HG03469 (cell line): ENCODE measurements around the gene PPP1R8.
"Not testable (repeated sequence)": the region's sequence is repeated elsewhere in the genome, so short reads cannot be mapped to it uniquely, and the experiment has no call there.

Experiments used
- ATAC-seq: cut with Tn5 transposase; IDR thresholded peaks from one replicate; pipeline ENCODE4 v1.9.1; 2021; ENCODE audit warnings: mild to moderate bottlenecking, moderate library complexity, moderate number of reproducible peaks; ENCODE audit not compliant: unreplicated experiment

The PPP1R8 gene

GRCh38 chr1:27830621-27831440 is at the start of gene PPP1R8:
Gene PPP1R8 (plus strand): TSS chr1:27830782. CDS start chr1:27830836, 54 bp downstream.
- ATAC-seq = peak; percentile 89

DNA sequence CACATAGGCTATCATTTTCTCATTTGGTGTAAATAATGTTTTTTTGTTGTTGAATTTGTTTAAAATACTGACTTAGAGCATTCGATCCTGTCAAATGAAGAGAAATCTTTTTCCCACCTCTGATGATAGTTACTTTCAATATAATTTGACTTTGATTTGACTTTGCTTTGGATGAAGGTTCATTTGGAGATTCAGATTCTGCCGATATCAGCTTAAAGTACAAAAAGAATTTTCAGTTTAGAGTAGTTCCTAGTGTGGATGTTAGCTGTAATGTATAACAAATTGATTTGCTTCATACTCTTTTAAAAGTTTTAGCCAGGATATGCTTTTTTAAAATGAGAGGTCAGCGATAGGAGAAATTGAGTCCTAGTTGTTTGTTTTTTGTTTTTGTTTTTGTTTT is 47.6 kb upstream of the PPP1R8 start:
- ATAC-seq = no peak

DNA sequence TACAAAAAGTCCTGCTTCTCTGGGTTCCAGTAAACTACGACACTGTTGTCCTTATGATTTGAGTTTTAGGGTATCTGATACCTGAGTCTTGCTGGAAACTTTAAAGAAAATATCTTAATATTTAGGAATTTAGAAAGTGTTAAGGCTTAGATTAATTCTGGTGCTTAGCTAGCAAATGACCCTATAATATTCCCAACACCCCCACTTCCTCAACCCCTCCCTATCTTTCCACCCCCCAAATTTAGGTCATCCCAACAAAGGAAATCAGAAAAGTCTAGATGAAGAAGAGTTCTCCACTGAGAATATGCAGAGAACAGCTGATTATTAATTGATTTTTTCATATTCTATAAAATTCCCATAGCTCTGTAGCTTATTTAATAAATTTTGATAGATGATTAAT is 45.9 kb upstream of the PPP1R8 start:
- ATAC-seq = no peak

- no peak for ATAC-seq
Observed at GRCh38 chr1:27785781-27786455, 44.7 kb upstream of the PPP1R8 start.

GRCh38 chr1:27787895-27788294 is 42.7 kb upstream of the PPP1R8 start:
- ATAC-seq = no peak

GRCh38 chr1:27789540-27790041 is 41.0 kb upstream of the PPP1R8 start:
- no peak for ATAC-seq

DNA sequence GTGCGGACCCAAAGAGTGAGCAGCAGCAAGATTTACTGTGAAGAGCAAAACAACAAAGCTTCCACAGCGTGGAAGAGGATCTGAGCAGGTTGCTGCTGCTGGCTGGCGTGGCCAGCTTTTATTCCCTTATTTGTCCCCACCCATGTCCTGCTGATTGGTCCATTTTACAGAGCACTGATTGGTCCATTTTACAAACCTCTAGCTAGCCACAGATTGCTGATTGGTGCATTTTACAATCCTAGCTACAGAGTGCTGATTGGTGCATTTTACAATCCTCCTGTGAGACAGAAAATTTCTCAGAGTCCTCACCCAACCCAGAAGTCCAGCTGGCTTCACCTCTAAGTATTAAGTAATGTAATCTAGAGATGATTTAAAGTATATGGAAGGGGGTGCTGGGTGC is 40.3 kb upstream of the PPP1R8 start:
- ATAC-seq = not testable (repeated sequence)

GRCh38 chr1:27795601-27796000 is 35.0 kb upstream of the PPP1R8 start:
- no peak for ATAC-seq

DNA sequence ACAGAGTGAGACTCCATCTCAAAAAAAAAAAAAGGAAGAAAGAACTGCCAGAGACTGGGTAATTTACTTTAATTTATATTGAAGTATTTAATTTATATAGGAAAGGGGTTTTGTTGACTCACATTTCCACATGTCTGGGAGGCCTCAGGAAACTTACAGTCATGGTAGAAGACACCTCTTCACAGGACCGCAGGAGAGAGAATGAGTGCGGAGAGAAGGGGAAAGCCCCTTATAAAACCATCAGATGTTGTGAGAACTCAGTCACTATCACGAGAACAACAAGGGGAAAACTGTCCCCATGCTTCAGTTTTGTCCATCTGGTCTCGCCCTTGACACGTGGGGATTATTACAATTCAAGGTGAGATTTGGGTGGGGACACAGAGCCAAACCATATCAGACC is 25.8 kb upstream of the PPP1R8 start:
- ATAC-seq = no peak

- no peak for ATAC-seq
Observed at GRCh38 chr1:27806758-27807157, 23.8 kb upstream of the PPP1R8 start.

DNA sequence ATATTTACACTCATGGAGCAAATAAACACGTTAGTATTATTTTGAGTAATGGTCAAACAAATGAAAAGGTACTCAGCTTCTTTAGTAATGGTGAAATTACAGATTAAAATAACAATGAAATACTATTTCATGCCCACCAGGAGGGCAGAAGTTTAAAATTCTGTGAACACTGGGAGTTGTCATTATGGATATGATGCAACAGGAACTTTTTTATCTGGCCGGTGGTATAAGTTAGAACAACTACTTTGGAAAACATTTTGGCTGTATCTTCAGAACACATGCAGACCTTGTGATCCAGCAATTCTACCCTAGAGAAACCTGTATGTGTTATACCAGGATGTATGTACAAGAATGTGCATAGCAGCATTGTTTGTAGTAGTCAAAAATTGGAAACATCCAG is 23.2 kb upstream of the PPP1R8 start:
- no peak for ATAC-seq

- ATAC-seq = not testable (repeated sequence)
Observed at GRCh38 chr1:27808131-27808530, 22.5 kb upstream of the PPP1R8 start.

- no peak for ATAC-seq
Observed at GRCh38 chr1:27809883-27810282, 20.7 kb upstream of the PPP1R8 start.

DNA sequence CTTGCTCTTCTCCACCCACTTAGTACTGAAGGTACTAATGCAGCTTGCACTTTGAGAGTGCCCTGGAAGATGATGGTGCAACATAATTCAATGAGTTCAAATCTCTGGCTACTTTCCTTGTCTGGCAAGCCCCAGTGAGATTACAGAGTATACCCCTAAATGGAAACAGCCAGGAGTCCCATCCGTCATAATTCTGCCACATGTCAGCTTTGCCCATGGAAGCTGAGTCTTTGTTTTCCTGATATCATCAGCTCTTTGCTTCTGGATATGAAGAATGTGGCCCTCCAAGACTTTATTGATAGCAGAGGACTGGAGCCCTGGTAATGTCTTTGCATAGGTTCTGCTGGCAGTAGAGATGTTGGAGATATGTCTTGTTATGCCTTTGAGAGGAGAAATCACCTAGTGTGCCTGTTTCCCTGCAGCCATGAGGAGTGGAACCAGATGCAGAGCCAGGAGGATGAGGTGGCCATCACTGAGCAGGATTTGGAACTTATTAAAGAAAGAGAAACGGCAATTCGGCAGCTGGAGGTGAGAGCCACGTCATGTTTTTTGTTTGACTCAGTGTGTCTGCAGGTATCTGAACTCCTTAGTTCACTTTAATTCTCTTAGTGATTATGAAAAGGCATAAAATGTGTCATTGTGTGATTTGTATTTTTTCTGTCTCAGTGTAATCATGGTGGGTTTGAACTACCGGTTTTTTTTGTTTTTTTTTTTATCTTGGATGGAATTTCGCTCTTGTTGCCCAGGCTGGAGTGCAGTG is 18.7 kb upstream of the PPP1R8 start:
- no peak for ATAC-seq

GRCh38 chr1:27816921-27817630 is 13.5 kb upstream of the PPP1R8 start:
- no peak for ATAC-seq

GRCh38 chr1:27821761-27822315 is 8.7 kb upstream of the PPP1R8 start:
- no peak for ATAC-seq

DNA sequence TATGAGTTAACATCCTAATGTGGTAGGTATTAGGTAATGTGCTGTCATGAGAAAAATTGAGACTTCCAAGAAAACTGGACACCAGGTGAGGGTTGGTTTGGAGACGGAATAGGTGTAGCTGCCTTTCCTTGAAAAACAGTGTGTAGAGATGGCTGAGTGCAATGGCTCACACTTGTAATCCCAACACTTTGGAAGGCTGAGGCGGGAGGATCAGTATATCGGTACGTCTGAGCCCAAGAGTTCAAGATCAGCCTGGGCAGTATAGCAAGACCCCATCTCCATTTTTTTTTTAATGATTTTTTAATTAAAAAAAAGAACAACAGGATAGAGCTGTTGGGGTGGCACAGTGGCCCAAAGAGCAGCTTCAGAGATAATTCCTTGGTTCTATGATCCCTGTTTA is 6.8 kb upstream of the PPP1R8 start:
- no peak for ATAC-seq

GRCh38 chr1:27824411-27824810 is 6.2 kb upstream of the PPP1R8 start:
- ATAC-seq = no peak

DNA sequence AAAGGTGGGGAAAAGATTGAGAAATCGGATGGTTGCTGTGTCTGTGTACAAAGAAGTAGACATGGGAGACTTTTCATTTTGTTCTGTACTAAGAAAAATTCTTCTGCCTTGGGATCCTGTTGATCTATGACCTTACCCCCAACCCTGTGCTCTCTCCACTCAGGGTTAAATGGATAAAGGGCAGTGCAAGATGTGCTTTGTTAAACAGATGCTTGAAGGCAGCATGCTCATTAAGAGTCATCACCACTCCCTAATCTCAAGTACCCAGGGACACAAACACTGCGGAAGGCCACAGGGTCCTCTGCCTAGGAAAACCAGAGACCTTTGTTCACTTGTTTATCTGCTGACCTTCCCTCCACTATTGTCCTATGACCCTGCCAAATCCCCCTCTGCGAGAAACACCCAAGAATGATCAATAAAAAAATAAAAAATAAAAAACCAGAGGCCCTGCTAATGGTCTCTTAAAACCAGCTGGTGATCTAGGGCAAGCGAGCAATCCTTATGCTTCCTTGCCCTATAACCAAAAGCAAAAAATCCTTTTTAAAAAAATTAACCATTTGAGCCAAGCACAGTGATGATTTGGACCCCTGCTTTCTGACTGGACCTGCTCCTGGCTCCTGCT is 1.1 kb upstream of the PPP1R8 start:
- not testable (repeated sequence) for ATAC-seq
